Measurements from ENCODE around the gene SDHAF3.

- TF ChIP-seq, protein P1, sequence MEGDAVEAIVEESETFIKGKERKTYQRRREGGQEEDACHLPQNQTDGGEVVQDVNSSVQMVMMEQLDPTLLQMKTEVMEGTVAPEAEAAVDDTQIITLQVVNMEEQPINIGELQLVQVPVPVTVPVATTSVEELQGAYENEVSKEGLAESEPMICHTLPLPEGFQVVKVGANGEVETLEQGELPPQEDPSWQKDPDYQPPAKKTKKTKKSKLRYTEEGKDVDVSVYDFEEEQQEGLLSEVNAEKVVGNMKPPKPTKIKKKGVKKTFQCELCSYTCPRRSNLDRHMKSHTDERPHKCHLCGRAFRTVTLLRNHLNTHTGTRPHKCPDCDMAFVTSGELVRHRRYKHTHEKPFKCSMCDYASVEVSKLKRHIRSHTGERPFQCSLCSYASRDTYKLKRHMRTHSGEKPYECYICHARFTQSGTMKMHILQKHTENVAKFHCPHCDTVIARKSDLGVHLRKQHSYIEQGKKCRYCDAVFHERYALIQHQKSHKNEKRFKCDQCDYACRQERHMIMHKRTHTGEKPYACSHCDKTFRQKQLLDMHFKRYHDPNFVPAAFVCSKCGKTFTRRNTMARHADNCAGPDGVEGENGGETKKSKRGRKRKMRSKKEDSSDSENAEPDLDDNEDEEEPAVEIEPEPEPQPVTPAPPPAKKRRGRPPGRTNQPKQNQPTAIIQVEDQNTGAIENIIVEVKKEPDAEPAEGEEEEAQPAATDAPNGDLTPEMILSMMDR (IDR thresholded peaks at IDR 0.05 in 2 of 3, conservative IDR thresholded peaks at IDR 0.05 in 1 of 3; ENCODE audit: borderline replicate concordance in 1 of 3, insufficient read depth in 1 of 3, low read depth in 2 of 3, low read length in 2 of 3), result no peak
- TF ChIP-seq ZNF274 (IDR thresholded peaks at IDR 0.05; ENCODE audit: low read depth, low read length), result no peak
- TF ChIP-seq CEBPB (IDR thresholded peaks at IDR 0.05; ENCODE audit: low read depth), result no peak
- no peak for TF ChIP-seq EZH2 (IDR thresholded peaks at IDR 0.05)
- no peak for TF ChIP-seq JUND (IDR thresholded peaks at IDR 0.05)
- no peak for TF ChIP-seq SP1 (IDR thresholded peaks at IDR 0.05; ENCODE audit: low read depth)
- TF ChIP-seq, protein P2, sequence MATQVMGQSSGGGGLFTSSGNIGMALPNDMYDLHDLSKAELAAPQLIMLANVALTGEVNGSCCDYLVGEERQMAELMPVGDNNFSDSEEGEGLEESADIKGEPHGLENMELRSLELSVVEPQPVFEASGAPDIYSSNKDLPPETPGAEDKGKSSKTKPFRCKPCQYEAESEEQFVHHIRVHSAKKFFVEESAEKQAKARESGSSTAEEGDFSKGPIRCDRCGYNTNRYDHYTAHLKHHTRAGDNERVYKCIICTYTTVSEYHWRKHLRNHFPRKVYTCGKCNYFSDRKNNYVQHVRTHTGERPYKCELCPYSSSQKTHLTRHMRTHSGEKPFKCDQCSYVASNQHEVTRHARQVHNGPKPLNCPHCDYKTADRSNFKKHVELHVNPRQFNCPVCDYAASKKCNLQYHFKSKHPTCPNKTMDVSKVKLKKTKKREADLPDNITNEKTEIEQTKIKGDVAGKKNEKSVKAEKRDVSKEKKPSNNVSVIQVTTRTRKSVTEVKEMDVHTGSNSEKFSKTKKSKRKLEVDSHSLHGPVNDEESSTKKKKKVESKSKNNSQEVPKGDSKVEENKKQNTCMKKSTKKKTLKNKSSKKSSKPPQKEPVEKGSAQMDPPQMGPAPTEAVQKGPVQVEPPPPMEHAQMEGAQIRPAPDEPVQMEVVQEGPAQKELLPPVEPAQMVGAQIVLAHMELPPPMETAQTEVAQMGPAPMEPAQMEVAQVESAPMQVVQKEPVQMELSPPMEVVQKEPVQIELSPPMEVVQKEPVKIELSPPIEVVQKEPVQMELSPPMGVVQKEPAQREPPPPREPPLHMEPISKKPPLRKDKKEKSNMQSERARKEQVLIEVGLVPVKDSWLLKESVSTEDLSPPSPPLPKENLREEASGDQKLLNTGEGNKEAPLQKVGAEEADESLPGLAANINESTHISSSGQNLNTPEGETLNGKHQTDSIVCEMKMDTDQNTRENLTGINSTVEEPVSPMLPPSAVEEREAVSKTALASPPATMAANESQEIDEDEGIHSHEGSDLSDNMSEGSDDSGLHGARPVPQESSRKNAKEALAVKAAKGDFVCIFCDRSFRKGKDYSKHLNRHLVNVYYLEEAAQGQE (IDR thresholded peaks at IDR 0.05; ENCODE audit: low read depth), result no peak
- no peak for TF ChIP-seq POLR2A (IDR thresholded peaks at IDR 0.05; ENCODE audit: borderline replicate concordance, extremely low read depth, insufficient read depth, insufficient read length)
Observed at GRCh38 chr7:97081521-97082300, 35.8 kb upstream of the SDHAF3 start.

All from HCT116 (cell line).